ENCODE data around the gene ARHGAP1. TPM values are rescaled to one million over a fixed set of nuclear protein-coding genes. Genes with fewer than 3 reads are reported as not detected.

ARHGAP1 gene
- polyA plus RNA-seq, 4 donors: 46.0 to 62.3 (median 56.8) TPM

DNA sequence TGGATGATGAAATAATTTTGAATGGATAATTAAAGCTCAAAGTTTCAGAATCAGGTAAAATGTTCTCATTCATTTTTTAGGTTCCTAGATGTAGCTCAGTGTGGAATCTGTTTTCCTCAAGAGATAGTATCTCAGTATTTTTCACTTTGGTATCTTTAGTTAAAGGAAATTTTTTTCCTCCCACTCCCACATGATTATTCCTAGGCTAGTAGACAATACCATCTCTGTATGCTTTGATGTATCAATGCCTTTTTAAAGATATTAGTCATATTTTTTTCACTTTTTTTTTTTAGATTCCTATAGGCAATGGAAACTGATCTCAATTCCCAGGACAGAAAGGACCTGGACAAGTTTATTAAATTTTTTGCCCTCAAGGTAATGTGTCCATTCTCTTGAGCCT, 56.4 kb downstream of the ARHGAP1 start:
- no peak for DNase-seq (ENCODE audit: low read depth in 4 of 4, low spot score in 2 of 4)

DNA sequence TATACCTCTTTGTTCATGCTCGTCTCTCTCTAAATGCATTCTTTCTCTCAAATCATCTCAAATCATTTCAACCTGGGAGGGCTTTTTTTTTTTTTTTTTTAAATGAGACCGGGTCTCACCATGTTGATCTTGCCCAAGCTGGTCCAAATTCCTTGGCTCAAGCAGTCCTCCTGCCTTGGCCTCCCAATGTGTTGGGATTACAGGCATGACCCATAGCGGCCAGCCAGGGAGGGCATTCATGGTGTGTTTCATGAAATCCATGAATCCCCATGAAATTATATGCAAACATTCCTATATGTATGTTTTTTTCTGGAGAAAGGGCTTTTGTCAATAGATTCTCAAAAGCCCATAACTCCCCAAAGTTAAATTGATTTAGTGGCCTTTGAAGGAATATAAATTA, 56.9 kb downstream of the ARHGAP1 start:
- DNase-seq (ENCODE audit: low read depth in 4 of 4, low spot score in 2 of 4): no peak

DNA sequence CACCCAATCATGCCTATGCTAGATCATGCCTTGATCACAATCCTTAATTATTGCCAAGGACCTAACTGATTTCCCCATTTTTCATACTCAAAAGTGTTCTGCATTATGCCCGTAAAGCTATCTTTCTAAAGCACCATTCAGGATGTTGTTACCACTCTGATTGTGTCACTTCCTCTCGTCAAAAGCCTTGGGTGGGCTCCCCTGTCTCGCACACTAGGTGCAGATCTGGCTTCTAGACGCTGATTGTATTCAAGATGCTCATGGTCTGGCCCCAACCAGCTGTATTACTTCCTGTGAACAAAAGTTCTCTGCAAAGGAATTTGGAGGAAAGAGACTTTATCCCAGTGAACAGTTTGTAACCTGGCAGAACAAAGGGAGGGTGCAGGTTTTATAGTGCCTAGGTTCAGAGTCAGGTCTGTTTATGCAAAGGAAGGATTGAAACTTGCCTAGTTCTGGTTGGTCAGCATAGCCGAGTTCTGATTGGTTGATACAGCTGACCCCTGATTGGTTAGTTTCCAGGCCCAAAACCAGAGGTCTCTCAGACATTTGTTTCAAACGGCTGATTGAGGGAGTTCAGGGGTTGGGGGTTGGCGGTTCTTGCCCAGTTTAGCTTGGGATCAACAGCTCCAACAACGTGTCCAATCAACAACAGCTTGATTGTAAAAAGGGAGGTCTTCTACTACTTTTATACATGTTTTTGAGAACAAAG, 57.6 kb downstream of the ARHGAP1 start:
- DNase-seq (ENCODE audit: low read depth in 4 of 4, low spot score in 2 of 4): no peak

DNA sequence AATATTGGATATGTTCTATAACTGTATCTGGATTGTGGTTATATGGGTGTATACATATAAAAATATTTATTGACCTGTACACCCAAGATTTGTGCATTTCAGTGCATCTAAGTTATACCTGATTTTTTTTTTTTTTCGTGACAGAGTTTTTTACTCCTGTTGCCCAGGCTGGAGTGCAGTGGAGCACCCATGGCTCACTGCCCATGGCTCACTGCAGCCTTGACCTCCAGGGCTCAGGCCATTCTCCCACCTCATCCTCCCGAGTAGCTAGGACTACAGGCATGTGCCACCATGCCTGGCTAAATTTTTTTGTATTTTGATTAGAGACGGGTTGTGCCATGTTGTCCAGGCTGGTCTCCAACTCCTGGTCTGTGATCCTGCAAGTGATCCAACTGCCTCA, 58.8 kb downstream of the ARHGAP1 start:
- no peak for DNase-seq (ENCODE audit: low read depth in 4 of 4, low spot score in 2 of 4)

DNA sequence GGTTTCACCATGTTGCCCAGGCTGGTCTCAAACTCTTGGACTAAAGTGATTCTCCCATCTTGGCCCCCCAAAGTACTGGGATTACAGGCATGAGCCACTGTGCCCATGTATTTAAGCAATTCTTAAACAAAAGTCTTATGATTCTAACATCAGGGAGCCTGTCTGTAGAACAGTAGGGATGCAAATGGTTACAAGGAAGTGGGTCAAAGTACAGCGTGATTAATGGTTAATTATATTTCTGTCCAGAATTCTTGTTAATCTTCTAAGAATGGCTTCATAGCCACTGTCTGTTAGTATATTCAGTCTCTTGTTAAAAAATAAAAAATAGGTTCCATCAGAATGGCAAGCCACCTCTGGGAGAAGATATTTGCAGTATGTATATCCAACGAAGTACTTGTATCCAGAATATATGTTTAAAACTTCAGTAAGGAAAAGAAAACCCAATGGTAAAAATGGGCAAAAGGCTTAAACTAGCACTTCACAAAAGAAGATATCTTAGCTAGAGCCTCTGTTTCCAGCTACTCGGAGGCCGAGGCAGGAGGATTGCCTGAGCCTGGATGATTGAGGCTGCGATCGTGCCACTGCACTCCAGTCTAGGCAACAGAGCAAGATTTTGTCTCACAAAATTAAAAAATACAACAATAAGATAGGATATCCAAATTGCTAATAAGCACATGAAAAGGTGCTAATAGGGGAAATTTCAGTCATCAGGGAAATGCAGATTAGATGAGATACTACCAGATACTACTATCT, 60.2 kb downstream of the ARHGAP1 start:
- DNase-seq (ENCODE audit: low read depth in 4 of 4, low spot score in 2 of 4): no peak

DNA sequence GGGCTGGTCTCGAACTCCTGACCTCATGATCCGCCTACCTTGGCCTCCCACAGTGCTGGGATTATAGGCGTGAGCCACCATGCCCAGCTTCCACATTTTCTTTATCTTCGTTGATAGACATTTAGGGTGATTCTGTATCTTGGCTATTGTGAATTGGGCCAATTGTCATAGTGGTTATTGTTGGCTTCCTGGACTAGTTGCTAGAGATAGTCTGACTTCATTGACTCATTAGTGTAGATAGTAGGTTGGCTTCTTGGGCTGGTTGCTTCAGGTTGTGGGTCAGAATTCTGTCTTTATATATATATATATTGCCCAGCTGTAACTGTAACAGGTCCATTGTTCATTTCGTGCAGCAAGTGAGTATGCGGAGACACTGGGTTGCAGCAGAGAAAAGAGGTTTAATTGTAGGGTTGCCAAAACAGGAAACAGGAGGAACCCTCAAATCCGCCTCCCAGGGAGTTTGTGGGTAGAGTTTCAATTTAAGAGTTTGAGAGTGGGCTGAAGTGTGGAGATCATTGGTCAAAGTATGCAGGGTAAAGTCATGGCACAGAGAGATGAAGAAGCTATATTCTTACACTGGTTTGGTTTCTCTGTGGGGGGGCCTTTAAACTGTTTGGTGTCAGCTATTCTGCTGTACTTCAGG, 61.1 kb downstream of the ARHGAP1 start:
- no peak for DNase-seq (ENCODE audit: low read depth in 4 of 4, low spot score in 2 of 4)

DNA sequence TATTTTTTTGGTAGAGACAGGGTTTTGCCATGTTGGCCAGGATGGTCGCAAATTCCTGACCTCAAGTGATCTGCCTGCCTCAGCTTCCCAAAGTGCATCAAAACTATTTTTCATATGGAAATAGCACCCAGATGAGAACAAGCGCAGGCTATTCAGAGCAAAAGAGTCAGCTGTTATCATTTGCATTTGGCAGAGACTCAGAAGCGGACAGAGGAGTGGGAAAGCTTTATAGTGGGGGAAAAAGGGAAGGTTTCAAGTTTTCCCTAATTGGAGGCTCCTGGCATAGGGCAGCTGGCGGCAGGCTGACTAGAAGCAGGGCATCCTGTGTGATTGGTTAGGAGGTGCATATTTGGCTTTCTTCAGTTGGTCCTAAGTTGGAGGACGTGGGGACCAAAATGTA, 62.9 kb downstream of the ARHGAP1 start:
- DNase-seq (ENCODE audit: low read depth in 4 of 4, low spot score in 2 of 4): no peak

DNA sequence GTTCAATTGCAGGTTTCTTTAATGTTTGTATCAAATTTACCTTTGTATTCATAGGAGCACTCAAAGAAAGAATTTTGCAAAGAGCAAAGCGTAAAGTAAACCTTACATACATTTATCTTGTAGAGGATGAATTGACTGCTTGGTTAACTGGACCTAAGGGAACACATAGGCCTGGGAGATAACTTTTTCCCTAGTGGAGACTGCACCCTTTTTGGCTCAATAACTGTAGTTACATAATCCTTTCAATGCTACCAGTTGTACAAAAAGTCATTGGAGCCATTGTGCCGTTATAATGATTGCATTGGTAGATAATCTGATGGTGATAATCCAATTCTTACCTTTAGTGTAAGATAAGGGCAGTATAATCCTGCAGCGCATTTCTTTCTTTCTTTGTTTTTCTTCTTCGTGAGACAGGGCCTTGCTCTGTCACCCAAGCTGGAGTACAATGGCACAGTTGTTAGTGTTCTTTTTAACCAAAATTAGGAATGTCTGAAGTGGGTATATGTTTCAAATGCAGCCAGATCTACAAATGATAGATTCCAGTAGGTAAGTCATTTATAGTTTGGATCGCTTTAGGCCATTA, 64.8 kb downstream of the ARHGAP1 start:
- DNase-seq (ENCODE audit: low read depth in 4 of 4, low spot score in 2 of 4): no peak

DNA sequence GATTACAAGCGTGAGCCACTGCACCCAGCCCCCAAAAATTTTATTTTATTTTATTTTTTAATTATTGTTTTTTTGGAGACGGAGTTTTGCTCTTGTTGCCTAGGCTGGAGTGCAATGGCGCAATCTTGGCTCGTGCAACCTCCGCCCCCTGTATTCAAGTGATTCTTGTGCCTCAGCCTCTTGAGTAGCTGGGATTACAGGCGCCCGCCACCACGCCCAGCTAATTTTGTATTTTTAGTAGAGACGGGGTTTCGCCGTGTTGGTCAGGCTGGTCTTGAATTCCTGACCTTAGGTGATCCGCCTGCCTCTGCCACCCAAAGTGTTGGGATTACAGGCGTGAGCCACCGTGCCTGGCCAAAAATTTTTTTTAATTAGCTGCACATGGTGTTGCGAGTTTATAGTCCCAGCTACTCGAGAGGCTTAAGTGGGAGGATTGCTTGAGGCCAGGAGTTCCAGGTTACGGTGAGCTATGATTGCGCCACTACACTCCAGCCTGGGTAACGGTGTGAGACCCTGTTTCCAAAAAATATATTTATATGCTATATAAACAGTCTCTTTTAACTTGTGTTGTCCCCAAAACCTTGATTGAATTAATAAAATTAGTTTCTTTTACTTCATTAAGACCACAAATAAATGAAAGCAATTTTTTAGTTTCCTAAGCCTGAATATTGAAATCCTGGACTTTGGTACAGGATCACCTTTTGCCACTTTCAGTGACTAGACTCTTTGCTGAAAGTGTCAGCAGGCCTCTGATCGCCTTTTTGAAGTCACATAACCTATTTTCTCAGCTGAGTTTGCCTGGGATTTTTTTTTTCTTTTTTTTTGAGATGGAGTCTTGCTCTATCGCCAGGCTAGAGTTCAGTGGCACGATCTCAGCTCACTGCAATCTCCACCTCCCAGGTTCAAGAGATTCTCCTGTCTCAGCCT, 66.9 kb downstream of the ARHGAP1 start:
- DNase-seq (ENCODE audit: low read depth in 4 of 4, low spot score in 2 of 4): no peak

DNA sequence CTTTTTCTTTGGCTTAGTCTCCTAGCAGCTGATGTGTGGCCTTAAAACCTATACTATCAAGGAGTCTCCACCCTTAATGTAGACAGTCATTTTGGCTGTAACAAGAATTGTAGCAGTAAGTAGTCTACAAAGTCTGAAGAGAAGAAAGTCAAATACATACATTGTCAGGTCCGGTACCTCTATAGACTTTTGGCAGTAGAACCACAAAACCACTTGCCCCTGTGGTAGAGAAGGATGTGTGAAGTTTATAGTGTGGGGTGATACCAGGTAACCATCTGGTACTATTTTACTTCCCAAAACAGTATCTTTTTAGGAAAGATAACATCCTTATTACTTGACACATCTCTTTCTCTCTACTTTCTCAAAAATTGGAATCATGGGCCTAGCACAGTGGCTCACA, 67.9 kb downstream of the ARHGAP1 start:
- DNase-seq (ENCODE audit: low read depth in 4 of 4, low spot score in 2 of 4): no peak

DNA sequence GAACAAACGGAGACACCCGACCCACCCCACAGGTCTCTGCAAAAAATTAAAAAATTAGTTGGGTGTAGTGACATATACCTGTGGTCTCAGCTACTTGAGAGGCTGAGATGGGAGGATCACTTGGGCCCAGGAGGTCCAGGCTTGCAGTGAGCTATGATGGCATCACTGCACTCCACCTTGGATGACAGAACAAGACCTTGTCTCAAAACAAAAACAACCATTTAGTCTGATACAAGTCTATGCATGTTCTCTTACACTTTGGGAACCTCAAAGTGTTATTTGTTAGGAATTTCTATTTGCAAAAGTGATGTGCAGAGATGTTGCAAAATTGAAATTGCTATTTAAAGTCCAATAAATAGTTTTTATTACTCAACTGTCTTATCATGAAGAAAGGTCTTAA, 68.7 kb downstream of the ARHGAP1 start:
- DNase-seq (ENCODE audit: low read depth in 4 of 4, low spot score in 2 of 4): no peak

DNA sequence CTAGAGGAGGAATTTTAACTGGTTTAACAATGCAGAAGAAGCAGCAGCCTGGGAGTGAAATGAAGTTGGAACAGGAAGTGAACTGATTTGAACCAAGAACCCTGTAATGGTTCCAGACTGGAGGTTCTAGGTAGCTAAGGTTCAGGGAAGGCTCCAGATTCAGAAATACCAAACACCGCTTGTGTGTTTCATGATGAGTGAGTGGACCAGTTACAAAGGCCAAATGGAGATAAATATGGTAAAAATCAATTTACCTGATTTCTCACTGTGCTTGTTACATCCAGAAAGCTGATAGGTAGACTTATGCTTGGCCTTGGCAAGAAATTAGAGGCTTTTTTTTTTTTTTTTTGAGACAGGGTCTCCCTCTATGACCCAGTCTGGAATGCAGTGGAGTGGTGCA, 70.2 kb downstream of the ARHGAP1 start:
- DNase-seq (ENCODE audit: low read depth in 4 of 4, low spot score in 2 of 4): no peak

DNA sequence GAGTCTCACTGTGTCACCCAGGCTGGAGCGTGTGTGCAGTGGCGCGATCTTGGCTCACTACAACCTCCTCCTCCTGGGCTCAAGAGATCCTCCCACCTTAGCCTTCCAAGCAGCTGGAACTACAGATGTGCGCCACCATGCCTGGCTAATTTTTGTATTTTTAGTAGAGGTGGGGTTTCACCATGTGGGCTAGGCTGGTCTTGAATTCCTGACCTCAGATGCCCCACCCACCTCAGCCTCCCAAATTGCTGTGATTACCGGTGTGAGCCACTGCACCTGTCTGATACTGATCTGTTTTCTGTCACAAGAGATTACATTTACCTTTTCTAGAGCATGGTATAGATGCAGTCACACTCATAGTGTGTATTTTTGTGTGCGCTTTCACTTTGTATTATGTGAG, 71.5 kb downstream of the ARHGAP1 start:
- no peak for DNase-seq (ENCODE audit: low read depth in 4 of 4, low spot score in 2 of 4)

Other genes with a start within 250 kb of the ARHGAP1 start
- 10 to 100 TPM; 24.6 to 28.4 (median 26.3) TPM for gene AMBRA1, start 106.6 kb downstream of the ARHGAP1 start, polyA plus RNA-seq (ENCODE audit: insufficient read length in 4 of 4)
- 1 to 10 TPM; 4.3 to 5.5 (median 5.1) TPM for gene HARBI1, start 83.4 kb downstream of the ARHGAP1 start, polyA plus RNA-seq (ENCODE audit: insufficient read length in 4 of 4)
- 10 to 100 TPM; 62.8 to 82.3 (median 66.0) TPM for gene ATG13, start 83.1 kb downstream of the ARHGAP1 start, polyA plus RNA-seq (ENCODE audit: insufficient read length in 4 of 4)
- gene ZNF408, start 412 bp upstream of the ARHGAP1 start, polyA plus RNA-seq (ENCODE audit: insufficient read length in 4 of 4): 10 to 100 TPM in 2 of 4 donors, 1 to 10 TPM in 2; 7.6 to 13.6 (median 11.5) TPM
- 1 to 10 TPM in 1 of 4 donors, under 1 TPM in 3; 0.11 to 4.0 (median 0.33) TPM for gene F2, start 18.6 kb upstream of the ARHGAP1 start, polyA plus RNA-seq (ENCODE audit: insufficient read length in 4 of 4)
- 100 to 1,000 TPM in 1 of 4 donors, 10 to 100 TPM in 3; 87.7 to 104 (median 94.5) TPM for gene CKAP5, start 145.7 kb upstream of the ARHGAP1 start, polyA plus RNA-seq (ENCODE audit: insufficient read length in 4 of 4)
- gene LRP4, start 217.9 kb upstream of the ARHGAP1 start, polyA plus RNA-seq (ENCODE audit: insufficient read length in 4 of 4): 10 to 100 TPM; 23.6 to 31.3 (median 28.6) TPM
- 10 to 100 TPM; 54.3 to 60.4 (median 57.0) TPM for gene CSTPP1, start 236.1 kb upstream of the ARHGAP1 start, polyA plus RNA-seq (ENCODE audit: insufficient read length in 4 of 4)

Data from left renal cortex interstitium (tissue), 4 donors.